Skeletal muscle tissue (tissue), 4 donors: ENCODE measurements around the gene CARS1. TPM values are rescaled to one million over a fixed set of nuclear protein-coding genes. Genes with fewer than 3 reads are reported as not detected.

Experiments used
- H3K27ac ChIP-seq: one replicate; pipeline ENCODE4 v1.7.0; 2013; ENCODE audit warnings: mild to moderate bottlenecking, low read depth, low read length, inconsistent platforms
- H3K27me3 ChIP-seq, 3 donors: one replicate each; pipeline ENCODE4 v1.7.0; 2013; ENCODE audit warnings: low read length in 3 of 3; ENCODE audit not compliant: control insufficient read depth in 3 of 3, insufficient read depth in 3 of 3
- H3K36me3 ChIP-seq, 3 donors: one replicate each; pipeline ENCODE4 v1.7.0; 2013; ENCODE audit warnings: low read length in 3 of 3; ENCODE audit not compliant: control insufficient read depth in 3 of 3, insufficient read depth in 3 of 3
- H3K4me1 ChIP-seq, 3 donors: one replicate each; pipeline ENCODE4 v1.7.0; 2013; ENCODE audit warnings: low read length in 3 of 3, mild to moderate bottlenecking in 3 of 3; ENCODE audit not compliant: control insufficient read depth in 3 of 3, insufficient read depth in 3 of 3
- H3K4me3 ChIP-seq, 3 donors: one replicate each; pipeline ENCODE4 v1.7.0; 2013; ENCODE audit warnings: low read length in 3 of 3
- H3K9ac ChIP-seq, 3 donors: one replicate each; pipeline ENCODE4 v1.7.0; 2013; ENCODE audit warnings: low read length in 3 of 3, mild to moderate bottlenecking in 3 of 3, moderate library complexity in 2 of 3, low read depth in 1 of 3
- H3K9me3 ChIP-seq, 3 donors: one replicate each; pipeline ENCODE4 v1.7.0; 2013; ENCODE audit warnings: low read length in 3 of 3; ENCODE audit not compliant: control insufficient read depth in 3 of 3
- total RNA-seq: library from RNA; depleted of rRNA; stranded (reverse); fragments of >200 nt; gene quantifications from one replicate; pipeline ENCODE4 v1.2.3, GENCODE V29; 2014
- donor health status: Osteomylitis.

CARS1 gene
- total RNA-seq, 1 donor from 2014 or later = 11.5 TPM

- Histone ChIP-seq H3K4me1 (peaks cover 18 to 27% (median 21%) of the 10 kb centered on the region in 3 donors), H3K36me3 (peaks cover 2 to 17% (median 3%) of the 10 kb centered on the region in 3 donors), H3K9me3 (no peaks in the 10 kb centered on the region), H3K27ac (no peak overlapping the region), H3K27me3 (peaks cover 0 to under 1% (median 0%) of the 10 kb centered on the region in 3 donors), H3K4me3 (no peak overlapping the region), H3K9ac (peak overlapping the region in 2 of 3 donors; percentile 33 to 66)
Measured at GRCh38 chr11:3089236-3090061, 32.2 kb upstream of the CARS1 start.

GRCh38 chr11:3088806-3089205 lies 31.6 kb upstream of the CARS1 start:
- Histone ChIP-seq H3K9me3 (no peaks in the 10 kb centered on the region), H3K4me3 (no peak overlapping the region), H3K36me3 (peaks cover under 1 to 14% (median 3%) of the 10 kb centered on the region in 3 donors), H3K4me1 (peaks cover 18 to 27% (median 21%) of the 10 kb centered on the region in 3 donors), H3K27ac (no peak overlapping the region), H3K9ac (peak overlapping the region in 1 of 3 donors; percentile 66), H3K27me3 (peaks cover 0 to 4% (median 4%) of the 10 kb centered on the region in 3 donors)

DNA sequence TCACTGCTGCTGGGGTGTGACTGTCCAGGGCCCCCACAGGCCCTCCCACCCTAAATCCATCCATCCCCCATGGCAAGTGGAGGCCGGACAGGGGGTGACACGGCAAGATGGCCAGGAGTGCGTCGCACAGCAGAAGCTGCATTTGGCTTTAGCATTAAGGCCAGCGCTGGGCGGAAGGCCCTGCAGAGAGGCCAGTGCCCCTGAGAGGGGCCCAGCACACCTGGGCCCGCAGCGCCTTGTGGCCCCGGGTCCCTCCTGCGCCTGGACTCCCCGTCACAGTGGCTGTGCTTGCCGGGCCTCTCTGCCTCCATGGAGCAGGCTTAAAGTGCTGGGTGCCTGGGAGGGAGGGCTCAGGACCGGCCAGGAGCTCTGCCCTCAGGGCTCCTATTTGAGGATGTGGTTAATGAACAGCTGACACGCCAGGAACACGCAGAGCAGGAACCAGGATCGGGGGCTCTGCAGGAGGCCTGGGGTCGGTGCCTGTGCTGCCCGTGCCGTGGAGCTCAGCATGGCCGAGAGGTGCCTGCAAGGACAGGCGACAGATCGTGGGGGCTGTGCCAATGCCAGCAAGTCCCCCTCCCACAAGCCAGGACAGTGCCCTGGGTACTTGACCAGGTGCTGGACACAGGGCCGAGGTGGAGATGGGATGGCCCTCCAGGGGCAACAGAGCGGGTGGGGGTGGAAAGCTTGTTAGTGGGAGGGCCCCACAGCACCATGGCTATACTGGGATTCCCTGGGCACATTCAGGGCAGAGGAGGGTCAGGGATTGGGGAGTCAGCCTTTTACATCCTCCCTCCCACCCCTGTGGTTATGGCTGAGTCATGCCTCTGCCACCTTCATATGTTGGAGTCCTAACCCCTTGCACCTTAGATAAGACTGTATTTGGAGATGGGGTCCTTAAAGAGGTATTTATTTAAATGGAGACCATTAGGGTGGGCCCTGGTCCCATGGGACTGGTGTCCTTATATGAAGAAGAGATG lies 30.9 kb upstream of the CARS1 start:
- no peak overlapping the region for H3K4me3 ChIP-seq
- no peak overlapping the region for H3K27ac ChIP-seq
- H3K9me3 ChIP-seq = no peaks in the 10 kb centered on the region
- peak overlapping the region in 1 of 3 donors; percentile 45 for H3K9ac ChIP-seq
- H3K27me3 ChIP-seq = peaks cover 0 to 9% (median 8%) of the 10 kb centered on the region in 3 donors
- peaks cover 16 to 25% (median 17%) of the 10 kb centered on the region in 3 donors for H3K4me1 ChIP-seq
- H3K36me3 ChIP-seq = peaks cover 0 to 14% (median 3%) of the 10 kb centered on the region in 3 donors

- Histone ChIP-seq H3K9ac (no peak overlapping the region), H3K27ac (no peak overlapping the region), H3K9me3 (no peaks in the 10 kb centered on the region), H3K36me3 (peaks cover 0 to 14% (median 3%) of the 10 kb centered on the region in 3 donors), H3K4me3 (no peak overlapping the region), H3K27me3 (peaks cover 0 to 9% (median 8%) of the 10 kb centered on the region in 3 donors), H3K4me1 (peaks cover 14 to 22% (median 16%) of the 10 kb centered on the region in 3 donors)
Measured at GRCh38 chr11:3087373-3087772, 30.1 kb upstream of the CARS1 start.

DNA sequence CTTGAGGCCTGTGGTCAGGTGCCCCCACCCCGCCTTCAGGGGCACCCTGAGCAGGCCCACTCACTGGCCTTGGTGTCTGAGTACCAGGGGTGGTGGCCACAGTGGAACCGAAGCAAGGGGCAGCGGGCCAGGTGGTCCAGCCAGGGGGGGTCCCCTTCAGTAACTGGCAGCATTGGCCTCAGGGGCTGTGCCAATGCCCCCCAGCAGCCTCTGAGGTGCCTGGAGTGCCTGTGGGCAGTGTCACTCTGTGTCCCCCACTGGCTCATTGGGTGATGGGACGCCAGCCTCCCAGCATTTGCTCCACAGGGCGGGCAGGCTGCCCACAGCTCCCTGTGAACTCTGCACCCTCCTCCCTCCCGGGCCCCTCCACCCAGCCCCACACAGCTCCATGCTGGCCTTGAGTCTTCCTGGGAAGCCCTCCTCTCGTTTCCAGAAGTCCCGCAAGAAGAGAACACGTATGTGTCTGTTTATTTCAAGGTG lies 29.5 kb upstream of the CARS1 start:
- Histone ChIP-seq H3K36me3 (peaks cover 0 to 14% (median 3%) of the 10 kb centered on the region in 3 donors), H3K9me3 (no peaks in the 10 kb centered on the region), H3K27ac (no peak overlapping the region), H3K27me3 (peaks cover 0 to 9% (median 8%) of the 10 kb centered on the region in 3 donors), H3K4me1 (peaks cover 11 to 22% (median 11%) of the 10 kb centered on the region in 3 donors), H3K4me3 (no peak overlapping the region), H3K9ac (no peak overlapping the region)

- Histone ChIP-seq H3K4me1 (peaks cover 9 to 17% (median 11%) of the 10 kb centered on the region in 3 donors), H3K27ac (no peak overlapping the region), H3K9ac (no peak overlapping the region), H3K9me3 (no peaks in the 10 kb centered on the region), H3K4me3 (no peak overlapping the region), H3K36me3 (peaks cover 0 to 13% (median 3%) of the 10 kb centered on the region in 3 donors), H3K27me3 (peaks cover under 1 to 9% (median 8%) of the 10 kb centered on the region in 3 donors)
Measured at GRCh38 chr11:3086114-3086513, 28.9 kb upstream of the CARS1 start.

- Histone ChIP-seq H3K36me3 (peaks cover 0 to 4% (median 0%) of the 10 kb centered on the region in 3 donors), H3K4me1 (peaks cover 9 to 17% (median 11%) of the 10 kb centered on the region in 3 donors), H3K9me3 (no peaks in the 10 kb centered on the region), H3K4me3 (no peak overlapping the region), H3K27ac (no peak overlapping the region), H3K27me3 (peaks cover 6 to 11% (median 9%) of the 10 kb centered on the region in 3 donors), H3K9ac (no peak overlapping the region)
Measured at GRCh38 chr11:3085052-3085451, 27.8 kb upstream of the CARS1 start.

GRCh38 chr11:3083321-3083720 lies 26.1 kb upstream of the CARS1 start:
- no peak overlapping the region for H3K27ac ChIP-seq
- no peak overlapping the region for H3K9ac ChIP-seq
- H3K27me3 ChIP-seq = peaks cover 6 to 11% (median 9%) of the 10 kb centered on the region in 3 donors
- no peak overlapping the region for H3K4me3 ChIP-seq
- H3K4me1 ChIP-seq = peaks cover 0 to 2% (median 0%) of the 10 kb centered on the region in 3 donors
- no peaks in the 10 kb centered on the region for H3K9me3 ChIP-seq
- H3K36me3 ChIP-seq = no peaks in the 10 kb centered on the region

DNA sequence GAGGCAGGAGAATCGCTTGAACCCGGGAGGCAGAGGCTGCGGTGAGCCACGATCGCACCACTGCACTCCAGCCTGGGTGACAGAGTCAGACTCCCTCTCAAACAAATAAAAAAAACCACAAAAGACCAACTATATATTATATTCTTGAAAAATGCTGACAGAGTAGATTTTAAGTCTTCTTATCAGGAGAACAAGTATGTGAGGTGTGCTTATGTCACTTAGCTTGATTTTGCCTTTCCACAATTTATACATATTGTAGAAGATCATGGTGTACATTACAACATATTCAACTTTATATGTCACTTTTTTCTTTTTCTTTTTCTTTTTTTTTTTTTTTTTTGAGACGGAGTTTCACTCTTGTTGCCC lies 24.1 kb upstream of the CARS1 start:
- Histone ChIP-seq H3K9me3 (no peaks in the 10 kb centered on the region), H3K4me1 (no peaks in the 10 kb centered on the region), H3K27me3 (peaks cover 6 to 11% (median 9%) of the 10 kb centered on the region in 3 donors), H3K4me3 (no peak overlapping the region), H3K36me3 (no peaks in the 10 kb centered on the region), H3K9ac (no peak overlapping the region), H3K27ac (no peak overlapping the region)
